Measurements from ENCODE around the gene TMEM86A.

DNA sequence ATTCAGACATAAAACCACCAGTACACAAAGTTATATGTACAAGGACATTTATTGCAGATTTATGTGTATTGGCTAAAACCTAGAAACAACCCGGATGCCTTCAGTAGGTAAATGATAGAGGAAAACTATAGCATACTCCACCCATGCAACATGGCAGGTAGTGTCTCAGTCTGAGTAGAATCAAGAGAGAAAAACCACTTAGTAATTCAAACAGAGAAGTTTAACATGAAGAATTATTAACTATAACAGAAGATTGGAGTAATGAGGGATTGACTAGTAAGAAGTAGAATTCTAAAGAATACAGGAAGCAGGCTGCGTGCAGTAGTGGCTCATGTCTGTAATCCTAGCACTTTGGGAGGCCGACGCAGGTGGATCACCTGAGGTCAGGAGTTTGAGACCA lies 48.2 kb upstream of the TMEM86A start:
- TF ChIP-seq, protein P1, sequence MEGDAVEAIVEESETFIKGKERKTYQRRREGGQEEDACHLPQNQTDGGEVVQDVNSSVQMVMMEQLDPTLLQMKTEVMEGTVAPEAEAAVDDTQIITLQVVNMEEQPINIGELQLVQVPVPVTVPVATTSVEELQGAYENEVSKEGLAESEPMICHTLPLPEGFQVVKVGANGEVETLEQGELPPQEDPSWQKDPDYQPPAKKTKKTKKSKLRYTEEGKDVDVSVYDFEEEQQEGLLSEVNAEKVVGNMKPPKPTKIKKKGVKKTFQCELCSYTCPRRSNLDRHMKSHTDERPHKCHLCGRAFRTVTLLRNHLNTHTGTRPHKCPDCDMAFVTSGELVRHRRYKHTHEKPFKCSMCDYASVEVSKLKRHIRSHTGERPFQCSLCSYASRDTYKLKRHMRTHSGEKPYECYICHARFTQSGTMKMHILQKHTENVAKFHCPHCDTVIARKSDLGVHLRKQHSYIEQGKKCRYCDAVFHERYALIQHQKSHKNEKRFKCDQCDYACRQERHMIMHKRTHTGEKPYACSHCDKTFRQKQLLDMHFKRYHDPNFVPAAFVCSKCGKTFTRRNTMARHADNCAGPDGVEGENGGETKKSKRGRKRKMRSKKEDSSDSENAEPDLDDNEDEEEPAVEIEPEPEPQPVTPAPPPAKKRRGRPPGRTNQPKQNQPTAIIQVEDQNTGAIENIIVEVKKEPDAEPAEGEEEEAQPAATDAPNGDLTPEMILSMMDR (IDR thresholded peaks at IDR 0.05), result no peak
- TF ChIP-seq POLR2AphosphoS5 (IDR thresholded peaks at IDR 0.05), result no peak
